ENCODE data around the gene RMRP.

Gene RMRP

DNA sequence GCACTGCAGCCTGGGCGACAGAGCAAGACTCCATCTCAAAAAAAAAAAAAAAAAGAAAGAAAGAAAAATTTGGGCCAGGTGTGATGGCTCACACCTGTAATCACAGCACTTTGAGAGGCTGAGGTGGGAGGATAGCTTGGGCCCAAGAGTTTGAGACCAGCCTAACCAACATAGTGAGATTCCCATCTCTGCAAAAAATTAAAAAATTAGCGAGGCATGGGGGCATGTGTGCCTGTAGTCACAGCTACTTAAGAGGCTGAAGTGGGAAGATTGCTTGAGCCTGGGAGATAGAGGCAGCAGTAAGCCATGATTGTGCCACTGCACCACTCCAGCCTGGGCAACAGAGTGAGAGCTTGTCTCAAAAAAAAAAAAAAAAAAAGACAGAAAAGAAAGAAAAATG lies 4.2 kb downstream of the RMRP start:
- DNase-seq (ENCODE audit: low read depth), result no peak
- H3K4me3 ChIP-seq (ENCODE audit: control insufficient read depth, low read depth, low read length), result no peak overlapping the region
- TF ChIP-seq, protein P1, sequence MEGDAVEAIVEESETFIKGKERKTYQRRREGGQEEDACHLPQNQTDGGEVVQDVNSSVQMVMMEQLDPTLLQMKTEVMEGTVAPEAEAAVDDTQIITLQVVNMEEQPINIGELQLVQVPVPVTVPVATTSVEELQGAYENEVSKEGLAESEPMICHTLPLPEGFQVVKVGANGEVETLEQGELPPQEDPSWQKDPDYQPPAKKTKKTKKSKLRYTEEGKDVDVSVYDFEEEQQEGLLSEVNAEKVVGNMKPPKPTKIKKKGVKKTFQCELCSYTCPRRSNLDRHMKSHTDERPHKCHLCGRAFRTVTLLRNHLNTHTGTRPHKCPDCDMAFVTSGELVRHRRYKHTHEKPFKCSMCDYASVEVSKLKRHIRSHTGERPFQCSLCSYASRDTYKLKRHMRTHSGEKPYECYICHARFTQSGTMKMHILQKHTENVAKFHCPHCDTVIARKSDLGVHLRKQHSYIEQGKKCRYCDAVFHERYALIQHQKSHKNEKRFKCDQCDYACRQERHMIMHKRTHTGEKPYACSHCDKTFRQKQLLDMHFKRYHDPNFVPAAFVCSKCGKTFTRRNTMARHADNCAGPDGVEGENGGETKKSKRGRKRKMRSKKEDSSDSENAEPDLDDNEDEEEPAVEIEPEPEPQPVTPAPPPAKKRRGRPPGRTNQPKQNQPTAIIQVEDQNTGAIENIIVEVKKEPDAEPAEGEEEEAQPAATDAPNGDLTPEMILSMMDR (conservative IDR thresholded peaks at IDR 0.05; ENCODE audit: control insufficient read depth, insufficient read depth, low read depth, low read length), result no peak

DNA sequence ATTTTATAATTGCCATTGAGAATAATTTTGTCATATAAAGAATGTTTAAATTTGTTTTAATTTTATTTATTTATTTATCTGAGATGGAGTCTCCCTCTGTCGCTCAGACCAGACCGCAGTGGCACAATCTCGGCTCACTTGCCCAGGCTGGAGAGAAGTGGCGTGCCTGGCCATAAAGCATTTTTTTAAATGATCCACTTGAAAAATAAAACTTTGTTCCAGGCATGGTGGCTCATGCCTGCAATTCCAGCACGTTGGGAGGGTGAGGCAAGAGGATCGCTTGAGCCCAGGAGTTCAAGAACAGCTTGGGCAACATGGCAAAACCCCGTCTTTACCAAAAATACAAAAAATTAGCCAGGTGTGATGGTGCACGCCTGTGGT lies 5.0 kb downstream of the RMRP start:
- H3K4me3 ChIP-seq (ENCODE audit: control insufficient read depth, low read depth, low read length), result no peak overlapping the region
- TF ChIP-seq, protein P1 (conservative IDR thresholded peaks at IDR 0.05; ENCODE audit: control insufficient read depth, insufficient read depth, low read depth, low read length), result no peak
- DNase-seq (ENCODE audit: low read depth), result no peak

GRCh38 chr9:35651956-35652828 lies 5.6 kb downstream of the RMRP start:
- no peak overlapping the region for H3K4me3 ChIP-seq (ENCODE audit: control insufficient read depth, low read depth, low read length)
- TF ChIP-seq, protein P1 (conservative IDR thresholded peaks at IDR 0.05; ENCODE audit: control insufficient read depth, insufficient read depth, low read depth, low read length), result no peak
- peak; percentile 88 for DNase-seq (ENCODE audit: low read depth)

GRCh38 chr9:35650341-35651158 lies 7.3 kb downstream of the RMRP start, which contains the start of gene SIT1:
Gene SIT1 (minus strand): TSS chr9:35650931. CDS start chr9:35650853, 78 bp downstream.
- no peak within 1 kb of the TSS for H3K4me3 ChIP-seq (ENCODE audit: control insufficient read depth, low read depth, low read length)
- TF ChIP-seq, protein P1 (conservative IDR thresholded peaks at IDR 0.05; ENCODE audit: control insufficient read depth, insufficient read depth, low read depth, low read length), result no peak
- no peak for DNase-seq (ENCODE audit: low read depth)

DNA sequence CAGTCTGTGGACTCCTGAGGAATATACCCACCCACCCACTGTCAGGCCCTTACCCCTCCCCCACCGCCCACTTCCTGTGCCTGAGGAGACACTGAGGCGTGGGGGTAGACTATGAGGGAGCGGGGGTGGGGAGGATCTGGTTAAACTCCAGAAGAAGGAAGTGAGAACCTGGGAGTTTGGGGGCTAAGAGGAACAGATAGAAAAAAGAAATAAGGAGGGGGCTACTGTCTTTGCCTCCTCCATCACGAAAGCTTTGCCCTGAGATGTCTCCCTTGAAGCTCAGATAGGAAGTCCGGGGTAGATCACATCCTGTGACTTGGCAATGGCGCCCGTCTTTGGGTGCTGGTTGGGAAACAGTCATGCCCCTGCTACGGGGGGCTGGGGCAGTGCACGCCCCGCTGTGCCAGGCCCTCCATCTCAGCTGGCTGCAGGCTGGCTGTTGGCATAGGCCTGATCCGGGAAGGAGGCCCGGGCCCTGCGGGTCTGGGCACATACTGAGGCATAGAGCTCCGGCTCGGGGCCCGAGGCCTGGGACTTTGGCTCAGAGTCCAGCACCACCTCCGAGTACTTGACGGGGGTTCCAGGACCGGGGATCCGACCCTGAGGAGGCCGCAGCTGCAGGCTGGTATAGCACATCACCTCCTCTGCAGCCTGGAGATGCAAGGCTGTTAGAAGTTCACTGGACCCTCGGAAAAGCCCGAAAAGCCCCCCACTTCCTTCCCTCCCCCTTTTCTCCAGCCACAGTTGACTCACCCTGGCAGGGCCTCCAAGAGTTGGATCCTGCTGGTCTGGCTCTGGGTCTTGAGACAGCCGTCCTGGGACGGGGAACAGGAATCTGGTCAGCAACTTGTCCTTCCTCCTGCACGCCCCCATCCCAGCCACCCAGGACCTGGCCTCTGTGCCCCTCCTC lies 8.1 kb downstream of the RMRP start:
- H3K4me3 ChIP-seq (ENCODE audit: control insufficient read depth, low read depth, low read length), result no peak overlapping the region
- DNase-seq (ENCODE audit: low read depth), result peak; percentile 67
- TF ChIP-seq, protein P1 (conservative IDR thresholded peaks at IDR 0.05; ENCODE audit: control insufficient read depth, insufficient read depth, low read depth, low read length), result no peak
